Smooth muscle cell of bladder (primary cell): ENCODE measurements around the gene HRNR. TPM values are rescaled to one million over a fixed set of nuclear protein-coding genes. Genes with fewer than 3 reads are reported as not detected.

Source experiments
- total RNA-seq: library from RNA; depleted of rRNA; stranded (reverse); fragments of >200 nt; gene quantifications from 2 replicates; pipeline ENCODE4 v1.2.3, GENCODE V29; 2014

HRNR gene
- total RNA-seq = under 0.01 TPM in 2 replicates

DNA sequence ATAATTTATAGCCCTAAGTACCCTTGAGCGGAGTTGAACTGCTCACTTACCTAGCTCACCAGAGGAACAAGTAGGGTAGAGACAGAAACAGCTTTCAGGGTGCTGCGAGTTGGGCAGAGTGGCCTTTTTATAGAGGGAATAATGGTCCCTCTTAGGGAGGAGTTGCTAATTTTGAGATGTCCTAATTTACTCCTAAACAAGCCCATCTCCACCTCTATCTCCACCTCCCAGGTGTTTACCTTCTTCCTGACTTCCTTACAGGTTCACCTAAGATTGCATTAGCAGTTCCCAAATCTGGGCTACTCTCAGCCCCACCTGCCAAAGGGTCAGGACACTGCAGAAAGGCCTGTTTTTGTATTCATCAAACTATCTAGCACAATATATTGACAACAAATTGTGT lies at the start of gene HRNR:
Gene HRNR, minus strand, starts transcription at position 101 of the 400 bp plus-strand sequence. CDS start 940 bp downstream, outside the sequence.

Other genes starting within 250 kb of the HRNR start
- gene S100A10, start 230.3 kb downstream of the HRNR start, total RNA-seq = 119 and 133 TPM in 2 replicates
- 28.8 and 30.6 TPM in 2 replicates for gene S100A11, start 187.2 kb downstream of the HRNR start, total RNA-seq
- not detected in 2 replicates for gene TCHHL1, start 135.1 kb downstream of the HRNR start, total RNA-seq
- under 0.01 TPM in 2 replicates for gene TCHH, start 108.7 kb downstream of the HRNR start, total RNA-seq
- not detected in 2 replicates for gene RPTN, start 65.0 kb downstream of the HRNR start, total RNA-seq
- under 0.01 TPM in 2 replicates for gene FLG, start 101.0 kb upstream of the HRNR start, total RNA-seq
- under 0.01 TPM in 1 of 2 replicates, not detected in the other for gene FLG2, start 135.8 kb upstream of the HRNR start, total RNA-seq
- gene CRNN, start 190.1 kb upstream of the HRNR start, total RNA-seq = not detected in 2 replicates